LNCaP clone FGC (cell line): ENCODE results near the gene H6PD.

Source experiments
- DNase-seq: peaks from one replicate; pipeline ENCODE4 v3.0.0-alpha.2; 2011; ENCODE audit warnings: low read depth
- H3K4me3 ChIP-seq: 2 replicates; pipeline ENCODE4 v1.5.1; 2011; ENCODE audit warnings: mild to moderate bottlenecking, low read depth, low read length, control low read depth
- CTCF ChIP-seq: IDR thresholded peaks from 2 replicates; pipeline ENCODE4 v1.5.1; 2012; ENCODE audit warnings: mild to moderate bottlenecking; ENCODE audit not compliant: control insufficient read depth, insufficient read depth; ENCODE audit errors: extremely low read depth

Gene H6PD

GRCh38 chr1:9246215-9246614, 11.6 kb downstream of the H6PD start:
- DNase-seq = no peak
- TF ChIP-seq CTCF = no peak
- no peak overlapping the region for H3K4me3 ChIP-seq

DNA sequence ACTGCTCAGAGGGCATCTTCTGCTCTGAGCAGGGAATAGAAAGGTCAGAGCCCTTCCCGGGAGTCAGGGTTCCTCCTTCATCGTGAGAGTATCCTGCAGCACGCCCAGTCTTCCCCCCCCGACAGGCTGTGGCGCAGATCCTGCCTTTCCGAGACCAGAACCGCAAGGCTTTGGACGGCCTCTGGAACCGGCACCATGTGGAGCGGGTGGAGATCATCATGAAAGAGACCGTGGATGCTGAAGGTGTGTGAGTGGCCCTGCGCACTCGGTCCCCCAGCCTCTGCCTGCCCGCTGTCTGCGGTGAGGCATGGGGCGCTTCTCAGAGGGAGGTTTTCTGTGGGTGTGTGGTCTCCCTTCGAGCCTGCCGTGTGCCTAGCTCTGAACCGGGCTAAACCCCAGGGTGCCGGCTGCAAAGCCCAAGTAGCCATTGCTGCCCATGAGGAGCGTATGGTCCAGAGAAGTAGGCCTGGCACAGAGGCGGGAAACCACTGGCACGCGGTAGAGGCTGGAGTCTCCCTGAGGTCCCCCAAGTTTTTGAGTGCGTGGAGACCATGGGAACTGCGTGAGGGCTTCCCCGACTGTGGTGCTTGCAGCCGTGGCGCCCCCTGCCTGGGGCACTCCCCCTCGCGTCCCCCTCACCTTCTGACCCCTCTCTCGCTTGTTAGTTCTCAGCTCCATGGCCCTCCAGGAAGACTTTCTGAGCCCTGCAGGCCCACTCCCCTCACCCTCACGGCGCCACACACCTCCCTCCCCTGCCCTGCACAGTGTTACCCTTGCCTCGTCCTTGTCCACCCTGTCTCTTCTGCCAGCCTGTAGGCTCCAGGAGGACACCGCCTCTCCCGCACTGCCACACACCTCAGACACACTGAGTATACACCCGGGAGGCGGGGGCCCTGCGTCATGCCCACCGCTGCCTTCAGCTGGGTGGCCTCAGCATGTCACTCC, 12.5 kb downstream of the H6PD start:
- no peak overlapping the region for H3K4me3 ChIP-seq
- no peak for TF ChIP-seq CTCF
- no peak for DNase-seq

GRCh38 chr1:9247894-9248293, 13.3 kb downstream of the H6PD start:
- DNase-seq = no peak
- TF ChIP-seq CTCF = no peak
- H3K4me3 ChIP-seq = no peak overlapping the region

- no peak overlapping the region for H3K4me3 ChIP-seq
- DNase-seq = no peak
- TF ChIP-seq CTCF = no peak
Observed at GRCh38 chr1:9248341-9249262, 14.0 kb downstream of the H6PD start.

DNA sequence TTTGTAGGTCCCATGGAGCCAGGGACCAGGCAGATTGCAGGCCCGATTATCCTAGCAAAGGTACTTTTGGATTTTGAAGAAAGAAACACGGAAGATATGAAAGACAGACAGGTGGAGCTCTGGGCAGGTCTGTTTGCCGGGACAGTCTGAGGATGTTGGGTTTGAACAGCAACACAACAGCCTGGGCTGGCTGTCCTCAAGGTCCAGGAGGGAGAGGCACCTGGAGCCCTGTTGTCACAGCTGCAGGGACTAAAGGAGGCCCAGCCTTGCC, 14.6 kb downstream of the H6PD start:
- no peak for DNase-seq
- TF ChIP-seq CTCF = no peak
- H3K4me3 ChIP-seq = no peak overlapping the region

DNA sequence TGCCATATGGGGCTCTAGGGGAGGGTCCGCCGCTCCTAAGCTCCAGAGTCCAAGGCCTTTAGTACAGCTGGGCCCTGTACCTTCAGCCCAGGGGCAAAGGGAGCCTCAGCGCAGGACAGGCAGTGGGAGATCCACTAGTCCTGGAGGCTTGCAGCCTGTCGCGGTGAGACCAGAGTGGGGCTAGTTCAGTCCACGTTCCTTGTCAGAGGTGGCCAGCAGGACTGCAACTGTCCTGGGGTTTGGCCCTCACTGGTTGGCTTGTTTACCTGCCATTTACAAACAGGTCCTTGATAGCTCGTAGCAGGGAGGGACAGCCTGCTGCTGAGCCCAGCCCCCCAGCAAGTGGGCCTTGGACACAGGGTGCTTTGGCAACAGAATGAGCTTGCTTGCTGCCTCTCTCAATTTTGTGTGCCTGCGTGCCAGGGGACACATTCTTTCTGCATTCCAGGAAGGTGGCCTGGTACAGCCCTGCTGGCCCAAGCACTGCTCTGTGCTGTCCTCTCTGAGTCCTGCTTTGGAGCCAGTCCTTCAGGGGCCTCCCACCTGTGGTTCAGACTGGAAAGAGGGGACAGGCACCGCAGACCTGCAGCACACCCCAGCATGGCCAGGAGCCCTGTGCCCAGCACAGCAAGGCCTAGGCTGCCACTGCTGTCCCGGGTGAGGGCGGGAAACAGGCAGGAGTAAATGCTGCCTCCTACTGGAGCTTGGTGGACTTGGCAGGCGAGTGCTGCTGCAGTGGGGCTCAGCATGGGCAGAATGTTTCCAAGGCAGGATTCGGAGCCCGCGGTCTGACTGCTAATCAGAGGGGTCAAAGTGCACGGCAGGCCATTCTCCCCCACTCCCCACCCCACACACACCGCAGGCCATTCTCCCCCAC, 15.2 kb downstream of the H6PD start:
- no peak overlapping the region for H3K4me3 ChIP-seq
- no peak for DNase-seq
- peak; percentile 66 for TF ChIP-seq CTCF
